GM10248 (cell line): ENCODE measurements around the gene CYB561D2.

Experiments used
- CTCF ChIA-PET: fragments of 300-600 bp; sonication (Branson Sonifier 250); formaldehyde crosslinking; extraction: SDS; loops from one replicate; lab custom pipeline; 2021; ENCODE audit warnings: antibody characterized with exemption; lab: Yijun Ruan, JAX
- POLR2A ChIA-PET: fragments of 350-650 bp; sonication (Branson Sonifier 250); formaldehyde crosslinking; extraction: SDS; loops from one replicate; lab custom pipeline; 2020; ENCODE audit warnings: antibody characterized with exemption; lab: Yijun Ruan, JAX
- DNase-seq: peaks from one replicate; pipeline ENCODE4 v3.0.0; 2012; ENCODE audit errors: extremely low spot score
- TF ChIP-seq, protein P1 (sequence below): IDR thresholded peaks from 2 replicates; pipeline ENCODE4 v1.5.1; 2012; ENCODE audit warnings: mild to moderate bottlenecking, low read depth; ENCODE audit errors: extremely low read depth, missing control alignments, control extremely low read depth

The CYB561D2 gene

GRCh38 chr3:50319181-50319893 is 31.3 kb upstream of the CYB561D2 start:
- ChIA-PET CTCF (interaction anchor here (0.9 to 1.5 kb wide), 6 partner anchors 9 to 60 kb away, joined by 3 to 7 read pairs (median 5); partner anchors contain the start of genes HYAL3, NAA80 and TUSC2), POLR2A (no interaction called here)
- DNase-seq = no peak
- TF ChIP-seq, protein P1, sequence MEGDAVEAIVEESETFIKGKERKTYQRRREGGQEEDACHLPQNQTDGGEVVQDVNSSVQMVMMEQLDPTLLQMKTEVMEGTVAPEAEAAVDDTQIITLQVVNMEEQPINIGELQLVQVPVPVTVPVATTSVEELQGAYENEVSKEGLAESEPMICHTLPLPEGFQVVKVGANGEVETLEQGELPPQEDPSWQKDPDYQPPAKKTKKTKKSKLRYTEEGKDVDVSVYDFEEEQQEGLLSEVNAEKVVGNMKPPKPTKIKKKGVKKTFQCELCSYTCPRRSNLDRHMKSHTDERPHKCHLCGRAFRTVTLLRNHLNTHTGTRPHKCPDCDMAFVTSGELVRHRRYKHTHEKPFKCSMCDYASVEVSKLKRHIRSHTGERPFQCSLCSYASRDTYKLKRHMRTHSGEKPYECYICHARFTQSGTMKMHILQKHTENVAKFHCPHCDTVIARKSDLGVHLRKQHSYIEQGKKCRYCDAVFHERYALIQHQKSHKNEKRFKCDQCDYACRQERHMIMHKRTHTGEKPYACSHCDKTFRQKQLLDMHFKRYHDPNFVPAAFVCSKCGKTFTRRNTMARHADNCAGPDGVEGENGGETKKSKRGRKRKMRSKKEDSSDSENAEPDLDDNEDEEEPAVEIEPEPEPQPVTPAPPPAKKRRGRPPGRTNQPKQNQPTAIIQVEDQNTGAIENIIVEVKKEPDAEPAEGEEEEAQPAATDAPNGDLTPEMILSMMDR = no peak

DNA sequence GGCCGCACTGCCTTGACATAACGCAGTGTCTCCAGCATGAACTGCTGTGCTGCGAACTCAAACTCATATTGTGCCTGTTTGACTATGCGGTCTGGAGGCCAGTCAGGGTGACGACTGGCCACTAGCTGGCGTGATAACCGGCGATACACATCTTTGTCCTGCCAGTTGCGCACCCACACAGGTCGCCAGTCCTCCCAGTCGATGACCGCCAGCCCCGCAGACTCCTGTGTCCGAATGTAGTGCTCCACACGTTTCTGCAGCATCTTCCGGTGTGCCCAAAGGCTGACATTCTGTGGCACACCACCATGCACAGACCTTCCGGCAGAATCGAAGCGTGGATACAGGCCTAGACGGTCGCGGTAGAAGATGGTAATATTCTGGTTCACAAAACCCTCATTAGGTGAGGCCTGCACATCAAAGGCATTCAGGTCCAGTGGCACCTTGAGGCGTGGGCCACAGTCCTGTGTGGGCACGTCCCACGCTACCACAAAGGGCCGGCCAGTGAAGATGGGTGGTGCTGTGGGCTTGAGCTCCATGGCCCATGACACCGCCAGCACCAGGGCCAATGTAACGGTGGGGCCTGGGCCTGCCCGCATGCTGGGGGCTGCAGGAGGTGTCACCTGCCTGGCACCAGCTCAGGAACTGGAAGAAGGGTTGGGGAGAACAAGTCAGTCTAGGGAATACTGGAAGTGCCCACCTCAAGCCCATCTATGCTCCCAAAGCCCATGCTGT is 30.6 kb upstream of the CYB561D2 start:
- no peak for DNase-seq
- POLR2A ChIA-PET = no interaction called here
- TF ChIP-seq, protein P1 = no peak
- CTCF ChIA-PET = interaction anchor here (1.0 to 1.8 kb wide), 7 partner anchors 10 to 73 kb away, joined by 3 to 6 read pairs (median 5); partner anchors contain the start of genes HYAL3 and NAA80

- CTCF ChIA-PET = interaction anchor here (0.6 to 1.8 kb wide), 9 partner anchors 9 to 74 kb away, joined by 3 to 5 read pairs (median 4); partner anchors contain the start of genes HYAL3 and NAA80
- TF ChIP-seq, protein P1 = no peak
- POLR2A ChIA-PET = interaction anchor here (0.6 to 1.0 kb wide), 2 partner anchors 22 to 1733 kb away, joined by 3 to 5 read pairs; partner anchors contain the start of genes HYAL3 and NAA80
- peak; percentile 82 for DNase-seq
These were observed 29.8 kb upstream of the CYB561D2 start for GRCh38 chr3:50320853-50321335.

DNA sequence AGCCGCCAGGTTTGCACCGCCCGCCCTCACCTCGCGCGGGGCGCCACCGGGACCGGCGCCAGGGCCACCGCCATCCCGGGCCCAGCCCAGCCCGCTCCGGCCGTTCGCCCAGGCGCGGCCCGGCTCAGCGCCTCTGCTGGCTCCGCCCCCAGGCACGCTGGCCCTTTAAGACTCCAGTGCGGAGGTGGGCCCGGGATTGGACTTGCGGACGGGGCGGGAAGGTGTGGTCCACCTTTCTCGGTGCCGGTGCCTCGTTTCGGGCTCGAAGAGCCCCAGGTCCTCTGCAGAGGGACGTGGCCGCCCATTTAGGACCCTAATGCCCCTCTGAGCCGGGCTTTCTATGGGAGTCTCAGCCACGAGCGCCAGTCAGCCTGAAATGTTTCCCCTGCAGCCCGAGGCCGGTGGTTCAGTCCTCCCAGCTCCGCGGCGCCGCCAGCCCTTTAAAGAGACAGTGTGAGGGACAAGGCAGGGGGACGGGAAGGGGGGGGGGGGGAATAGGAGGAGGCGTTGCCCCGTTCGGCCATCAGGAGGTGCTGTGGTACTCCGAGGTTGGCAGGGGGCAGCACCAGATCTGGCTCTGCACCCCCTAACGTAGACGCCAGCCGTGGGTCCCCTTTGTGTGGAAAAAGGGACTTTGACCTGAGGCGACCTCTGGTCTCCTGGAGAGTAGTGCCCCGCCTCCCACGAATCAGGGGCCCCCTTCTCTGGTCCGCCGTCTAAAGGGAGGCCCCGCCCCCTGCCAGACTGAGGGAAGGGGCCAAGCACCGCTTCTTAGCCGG is 29.1 kb upstream of the CYB561D2 start:
- CTCF ChIA-PET = interaction anchor here (0.6 to 3.4 kb wide), 8 partner anchors 15 to 34 kb away, joined by 3 to 16 read pairs (median 4); partner anchors contain the start of genes HYAL3 and NAA80
- peak; percentile 91 for DNase-seq
- POLR2A ChIA-PET = interaction anchor here (0.6 to 1.0 kb wide), 2 partner anchors 22 to 1732 kb away, joined by 3 to 5 read pairs; partner anchors contain the start of genes HYAL3 and NAA80

GRCh38 chr3:50322115-50322385 is 28.6 kb upstream of the CYB561D2 start:
- no peak for DNase-seq
- TF ChIP-seq, protein P1 = no peak
- POLR2A ChIA-PET = no interaction called here
- CTCF ChIA-PET = interaction anchor here (1.1 to 3.4 kb wide), 6 partner anchors 15 to 75 kb away, joined by 3 to 41 read pairs (median 4); no protein-coding TSS in a partner anchor

More for the DNA sequence above, 29.1 kb upstream of the CYB561D2 start:
- TF ChIP-seq, protein P1 = peak; percentile 49
